ENCODE results near the gene POLR3E. TPM values are rescaled to one million over a fixed set of nuclear protein-coding genes. Genes with fewer than 3 reads are reported as not detected.

Gene POLR3E
- total RNA-seq, 2 donors from 2014 or later = 28.6 to 33.0 TPM

DNA sequence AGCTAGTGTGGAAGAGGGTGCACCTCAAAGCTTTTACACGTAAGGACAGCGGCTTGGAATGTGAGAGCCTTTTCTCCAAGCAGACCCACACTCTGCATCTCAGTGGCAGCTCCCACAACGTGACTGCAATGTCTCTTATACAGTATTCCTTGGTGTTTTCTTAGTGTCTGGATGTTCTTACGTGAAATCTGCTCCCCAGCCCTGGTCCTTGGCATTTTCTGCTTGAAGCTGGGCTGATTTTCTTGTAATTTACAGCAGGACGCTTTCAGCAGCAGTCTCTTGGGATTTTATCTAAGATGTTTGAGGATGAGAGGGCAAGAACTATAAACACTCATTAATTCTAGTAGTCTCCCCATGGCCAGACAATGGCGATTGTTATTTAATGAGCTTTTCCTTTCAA, 12.1 kb upstream of the POLR3E start:
- intact Hi-C loops (cut with DNase I) = no loop called here
- no peak for DNase-seq (ENCODE audit: low spot score)

DNA sequence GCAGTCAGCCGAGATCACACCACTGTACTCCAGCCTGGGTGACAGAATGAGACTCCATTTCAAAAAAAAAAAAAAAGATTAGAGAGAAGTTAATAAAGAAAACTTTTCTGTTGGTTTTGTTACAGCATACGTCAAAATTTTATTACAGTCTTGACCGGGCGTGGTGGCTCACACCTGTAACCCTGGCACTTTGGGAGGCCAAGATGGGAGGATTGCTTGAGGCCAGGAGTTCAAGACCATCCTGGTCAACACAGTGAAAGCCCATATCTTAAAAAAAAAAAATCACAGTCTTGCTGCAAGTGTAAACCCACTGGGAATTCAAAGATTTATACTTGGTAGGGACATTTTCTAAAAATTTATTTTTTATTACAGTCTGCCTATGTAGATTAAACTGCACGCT, 6.2 kb upstream of the POLR3E start:
- intact Hi-C loops (cut with DNase I) = loop anchor here (5.0 to 10.0 kb wide), 2 partner anchors 84 to 296 kb away; partner anchors contain the start of gene EEF2K (in 1 of the 2)

DNA sequence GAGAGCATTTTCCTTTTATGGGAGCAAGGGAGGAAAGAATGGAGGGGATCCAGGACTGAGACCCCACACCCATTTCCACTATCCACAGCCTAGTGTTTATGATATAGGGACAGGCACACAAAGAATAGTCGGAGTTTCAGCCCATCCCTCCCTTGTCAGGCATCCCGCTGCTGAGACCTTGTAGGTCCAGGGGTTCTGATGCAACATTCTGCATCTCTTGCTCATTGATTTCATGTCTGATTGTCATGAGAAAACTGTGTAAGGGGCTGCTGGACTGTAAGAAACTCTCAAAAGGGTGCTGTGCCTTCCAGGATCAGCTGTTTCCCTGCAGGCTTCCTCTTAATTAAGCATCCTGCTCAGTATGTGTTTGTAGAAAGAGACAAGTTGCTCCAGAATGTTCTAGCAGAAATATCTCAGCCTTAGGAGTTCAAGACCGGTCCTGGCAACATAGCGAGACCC, 5.3 kb upstream of the POLR3E start:
- intact Hi-C loops (cut with DNase I) = loop anchor here (5.0 to 10.0 kb wide), 2 partner anchors 85 to 297 kb away; partner anchors contain the start of gene EEF2K (in 1 of the 2)
- no peak for DNase-seq (ENCODE audit: low spot score)

More for the DNA sequence above, 6.2 kb upstream of the POLR3E start:
- DNase-seq (ENCODE audit: low spot score) = no peak

DNA sequence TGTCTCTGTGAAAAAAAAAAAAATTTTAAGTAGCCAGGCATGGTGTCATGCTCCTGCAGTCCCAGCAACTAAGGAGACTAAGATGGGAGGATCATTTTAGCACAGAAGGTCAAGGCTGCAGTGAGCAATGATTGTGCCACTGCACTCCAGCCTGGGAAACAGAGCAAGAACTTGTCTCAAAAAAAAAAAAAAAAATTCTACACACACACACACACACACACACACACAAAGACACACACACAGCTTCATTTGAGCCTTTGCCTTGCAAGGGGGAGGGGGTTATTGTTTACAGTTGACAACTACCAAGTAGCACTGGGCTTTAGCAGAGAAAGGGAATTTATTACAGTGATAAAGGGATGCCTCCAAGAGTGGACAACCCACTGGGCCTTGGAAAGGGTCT, 4.9 kb upstream of the POLR3E start:
- no peak for DNase-seq (ENCODE audit: low spot score)
- intact Hi-C loops (cut with DNase I) = loop anchor here (5.0 to 10.0 kb wide), 2 partner anchors 85 to 298 kb away; partner anchors contain the start of gene EEF2K (in 1 of the 2)

DNA sequence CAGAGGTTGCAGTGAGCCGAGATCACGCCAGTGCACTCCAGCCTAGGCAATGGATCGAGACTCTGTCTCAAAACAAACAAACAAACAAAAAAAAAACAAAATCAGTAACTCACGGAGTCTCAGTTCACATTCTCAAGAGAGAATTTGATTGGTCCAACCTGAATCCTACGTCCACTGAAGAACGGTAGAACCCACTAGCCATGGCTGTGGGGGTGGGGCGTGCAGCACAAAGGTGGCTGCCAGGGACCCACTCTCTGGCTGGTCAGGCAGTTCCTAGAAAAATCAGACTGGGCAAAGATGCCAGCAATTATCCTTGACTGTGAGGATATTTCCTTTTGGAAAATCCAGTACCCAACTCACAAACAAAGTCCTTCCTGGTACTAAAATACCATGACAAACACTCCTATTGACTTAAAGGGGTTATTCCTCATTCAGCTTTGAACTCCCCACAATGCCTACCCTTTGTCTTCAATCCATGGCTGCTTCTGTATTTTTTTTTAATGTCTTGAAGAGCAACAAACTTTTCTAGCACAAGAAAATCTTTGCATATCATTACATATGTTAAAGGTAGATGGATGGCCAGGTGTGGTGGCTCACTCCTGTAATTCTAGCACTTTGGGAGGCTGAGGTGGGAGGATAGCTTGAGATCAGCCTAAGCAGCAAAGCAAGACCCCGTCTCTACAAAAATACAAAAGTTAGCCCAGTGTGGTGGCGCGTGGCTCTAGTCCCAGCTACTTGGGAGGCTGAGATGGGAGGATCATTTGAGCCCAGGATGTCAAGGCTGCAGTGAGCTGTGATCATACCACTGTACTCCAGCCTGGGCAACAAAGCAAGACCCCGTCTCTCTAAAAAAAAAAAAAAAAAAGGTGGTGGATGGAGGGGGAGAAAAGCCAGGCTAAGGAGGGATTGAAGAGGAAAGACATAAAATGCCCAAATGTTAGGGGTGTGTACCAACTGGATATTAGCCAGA, 3.8 kb upstream of the POLR3E start:
- intact Hi-C loops (cut with DNase I) = loop anchor here (5.0 to 10.0 kb wide), 2 partner anchors 86 to 299 kb away; partner anchors contain the start of gene EEF2K (in 1 of the 2)
- DNase-seq (ENCODE audit: low spot score) = no peak

DNA sequence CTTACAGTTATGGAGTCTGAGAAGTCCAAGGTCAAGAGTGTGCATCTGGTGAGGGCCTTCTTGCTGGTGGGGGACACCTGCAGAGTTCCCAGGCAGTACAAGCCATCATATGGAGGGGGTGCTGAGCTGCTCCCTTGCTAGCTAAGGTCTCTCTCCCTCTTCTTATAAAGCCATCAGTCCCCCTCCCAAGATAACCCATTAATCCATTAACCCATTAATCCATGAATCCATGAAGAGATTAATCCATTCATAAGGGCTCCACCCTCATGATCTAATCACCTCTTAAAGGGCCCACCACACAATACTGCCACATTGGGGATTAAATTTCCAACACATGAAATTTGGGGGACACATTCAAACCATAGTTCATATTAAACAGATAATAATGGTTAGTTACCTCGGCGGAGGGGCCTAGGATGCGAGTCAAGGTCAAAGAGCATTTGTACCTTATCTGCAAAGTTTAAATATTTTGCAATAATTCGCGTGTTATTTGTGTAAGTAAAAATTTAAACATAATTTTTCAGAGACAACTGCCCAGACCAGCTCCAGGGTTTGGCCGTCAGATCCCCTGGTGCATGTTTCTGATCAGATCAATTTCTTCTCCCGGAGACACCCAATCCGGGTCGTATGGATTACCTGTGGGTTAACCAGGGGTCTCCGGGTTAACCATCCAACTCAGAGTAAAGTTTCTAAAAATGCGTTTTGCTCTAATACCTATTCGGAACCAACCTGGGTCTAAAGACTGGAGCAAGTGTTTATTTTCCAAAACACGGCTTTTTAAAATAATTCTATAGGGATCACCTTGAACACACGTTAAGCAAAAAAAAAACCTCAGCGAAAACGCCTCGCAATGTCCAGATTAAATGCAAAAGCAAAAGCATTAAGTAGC, 740 bp upstream of the POLR3E start:
- intact Hi-C loops (cut with DNase I) = loop anchor here in 1 of 2 donors (2.0 to 10.0 kb wide), 2 partner anchors 98 to 302 kb away; no protein-coding TSS in a partner anchor
- DNase-seq (ENCODE audit: low spot score) = no peak

DNA sequence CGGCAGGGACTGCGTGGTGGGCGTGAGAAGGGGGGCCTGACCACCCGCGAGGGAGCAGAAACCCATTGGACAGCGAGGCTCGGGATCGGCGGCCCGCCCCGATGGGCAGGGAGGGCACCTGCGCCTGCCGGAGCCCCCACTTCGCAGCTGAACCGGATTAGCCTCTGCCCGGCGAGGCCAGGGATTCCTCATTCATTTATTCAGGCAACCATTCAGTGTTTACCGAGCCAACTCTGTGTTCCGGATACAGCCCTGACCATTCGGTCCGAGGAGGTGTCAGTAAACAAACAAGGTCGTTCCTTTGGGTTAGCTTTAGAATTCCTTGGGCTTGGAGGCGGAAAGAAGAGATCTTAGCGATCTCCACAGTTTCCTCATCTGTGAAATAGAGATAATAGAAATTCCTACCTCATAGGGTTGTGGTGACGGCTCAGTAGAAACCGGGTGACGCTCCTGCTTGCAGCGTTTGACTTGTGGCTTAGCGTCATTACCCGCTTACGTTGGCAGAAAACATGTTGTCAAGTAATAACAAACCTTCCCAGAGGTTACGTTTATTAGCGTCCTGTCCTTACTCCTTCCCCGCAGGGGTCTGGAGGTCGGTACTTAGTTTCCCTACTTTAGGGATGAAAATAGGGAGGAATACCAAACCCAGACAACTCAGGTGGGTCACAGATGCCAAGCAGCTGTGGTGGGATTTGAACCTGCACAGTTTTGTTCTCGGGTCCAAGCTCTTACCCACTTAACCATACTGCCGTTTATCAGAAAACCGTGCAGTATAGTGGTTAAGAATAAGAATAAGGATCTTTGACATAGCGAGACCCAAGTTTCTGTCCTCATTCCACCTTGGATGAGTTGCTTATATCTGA, 893 bp downstream of the POLR3E start:
- no peak for DNase-seq (ENCODE audit: low spot score)
- intact Hi-C loops (cut with DNase I) = loop anchor here in 1 of 2 donors (2.0 to 10.0 kb wide), 2 partner anchors 99 to 303 kb away; no protein-coding TSS in a partner anchor

DNA sequence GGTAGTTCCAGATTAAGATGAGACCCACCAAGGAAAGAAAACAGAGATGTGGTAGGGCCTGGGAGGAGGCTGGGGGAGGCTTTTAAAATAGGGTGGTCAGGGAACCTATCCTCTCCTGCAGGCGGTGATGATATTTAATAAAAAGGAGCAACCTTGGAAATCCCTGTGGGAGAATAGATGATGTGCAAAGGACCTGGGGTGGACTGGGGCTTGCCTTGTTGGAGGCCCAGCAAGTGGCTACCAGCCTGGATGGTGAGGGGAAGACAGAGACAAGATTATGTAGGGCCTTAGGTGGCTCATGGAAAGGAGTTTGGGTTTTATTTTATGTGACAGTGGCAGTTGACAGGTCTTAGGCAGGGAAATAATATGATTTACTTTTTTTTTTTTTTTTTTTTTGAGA, 1.8 kb downstream of the POLR3E start:
- intact Hi-C loops (cut with DNase I) = loop anchor here in 1 of 2 donors (10.0 kb wide), 1 partner anchor 304 kb away; no protein-coding TSS in a partner anchor
- no peak for DNase-seq (ENCODE audit: low spot score)

DNA sequence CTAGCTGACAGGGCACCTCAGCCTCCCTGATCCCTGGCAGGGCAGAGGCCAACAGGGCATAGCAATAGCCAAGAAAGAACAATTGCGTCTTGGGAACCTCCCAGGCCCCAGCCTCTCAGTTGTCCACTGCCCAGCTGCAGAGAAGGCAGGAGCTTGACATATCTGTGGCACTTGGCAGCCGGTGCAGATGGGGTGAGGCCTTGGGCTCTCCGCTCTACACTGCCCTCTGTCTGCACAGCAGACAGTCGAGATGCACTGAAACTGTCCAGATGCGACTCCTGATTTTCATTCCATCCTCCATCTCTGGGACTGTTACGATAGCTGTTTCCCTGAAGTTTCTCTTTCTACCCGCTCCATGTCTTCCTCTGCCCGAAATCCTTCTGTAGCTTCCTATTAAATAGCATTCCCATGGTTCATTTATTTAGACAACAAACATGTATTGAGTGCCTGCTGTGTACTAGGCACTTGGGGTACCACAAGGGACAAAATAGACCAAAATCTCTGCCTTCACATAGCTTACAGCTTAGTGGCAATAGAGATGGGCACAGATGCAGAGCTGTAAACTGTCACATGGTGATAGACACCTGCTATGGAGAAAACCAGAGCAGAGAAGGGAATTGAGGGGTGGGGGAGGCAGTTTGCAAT, 3.3 kb downstream of the POLR3E start:
- intact Hi-C loops (cut with DNase I) = loop anchor here in 1 of 2 donors (2.0 kb wide), 1 partner anchor 48 kb away; no protein-coding TSS in a partner anchor
- DNase-seq (ENCODE audit: low spot score) = peak; percentile 86

DNA sequence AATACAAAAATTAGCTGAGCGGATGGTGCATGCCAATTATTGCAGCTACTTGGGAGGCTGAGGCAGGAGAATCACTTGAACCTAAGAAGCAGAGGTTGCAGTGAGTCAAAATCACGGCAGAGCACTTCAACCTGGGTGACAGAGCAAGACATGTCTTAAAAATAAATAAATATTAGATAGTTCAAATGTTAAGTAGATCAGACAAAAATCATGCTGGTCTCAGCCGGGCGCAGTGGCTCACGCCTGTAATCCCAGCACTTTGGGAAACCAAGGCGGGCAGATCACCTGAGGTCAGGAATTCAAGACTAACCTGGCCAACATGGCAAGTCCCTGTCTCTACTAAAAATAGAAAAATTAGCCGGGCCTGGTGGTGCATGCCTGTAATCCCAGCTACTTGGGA, 4.2 kb downstream of the POLR3E start:
- peak; percentile 74 for DNase-seq (ENCODE audit: low spot score)
- intact Hi-C loops (cut with DNase I) = loop anchor here in 1 of 2 donors (2.0 kb wide), 1 partner anchor 47 kb away; no protein-coding TSS in a partner anchor

DNA sequence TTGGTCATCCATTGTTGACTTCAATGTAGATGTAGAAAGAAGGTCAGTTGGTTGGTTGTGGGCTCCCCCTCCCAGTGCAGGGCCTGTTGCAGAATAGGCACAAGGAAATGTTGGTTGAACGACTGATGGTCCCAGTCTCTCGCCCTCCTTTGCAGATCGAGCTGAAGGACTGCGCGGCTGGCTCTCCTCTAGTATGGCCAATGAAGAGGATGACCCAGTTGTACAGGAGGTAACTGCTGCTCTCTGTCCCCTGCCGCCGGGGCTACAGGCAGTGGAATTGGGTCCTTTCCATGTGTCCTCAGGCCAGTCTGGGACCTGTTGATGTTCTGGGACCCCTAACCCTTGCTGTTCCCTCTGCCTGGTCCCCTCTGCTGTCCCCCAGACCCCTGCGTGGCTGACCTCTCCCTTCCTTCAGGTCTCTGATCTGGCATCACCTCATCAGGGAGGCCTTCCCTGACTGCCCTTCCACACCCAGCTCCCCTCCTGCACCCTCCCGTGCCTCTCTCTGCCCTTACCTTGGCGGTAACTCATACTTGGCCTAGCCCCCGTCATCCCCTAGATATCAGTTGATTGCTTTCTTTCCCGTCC, 5.7 kb downstream of the POLR3E start:
- DNase-seq (ENCODE audit: low spot score) = peak; percentile 59
- intact Hi-C loops (cut with DNase I) = no loop called here

DNA sequence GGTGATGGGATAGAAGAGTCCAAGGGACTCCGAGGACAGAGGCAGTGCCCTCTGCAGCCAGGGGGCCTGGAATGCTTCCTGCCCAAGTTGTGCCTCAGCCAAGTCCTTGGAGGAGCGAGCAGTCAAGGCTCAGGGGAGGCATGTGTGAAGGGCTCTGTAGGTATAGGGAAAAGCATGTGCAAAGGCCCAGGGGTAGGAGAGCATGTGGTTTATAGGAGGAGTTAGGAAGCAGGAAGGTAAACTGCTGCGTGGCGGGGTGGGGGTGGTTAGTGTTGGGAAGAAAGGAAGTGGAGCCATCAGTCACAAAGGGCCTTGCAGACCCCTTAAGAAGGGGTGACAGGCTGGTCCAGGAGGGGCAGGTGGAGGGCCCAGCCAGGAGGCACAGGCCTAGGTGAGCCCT, 7.2 kb downstream of the POLR3E start:
- intact Hi-C loops (cut with DNase I) = no loop called here
- DNase-seq (ENCODE audit: low spot score) = peak; percentile 40

DNA sequence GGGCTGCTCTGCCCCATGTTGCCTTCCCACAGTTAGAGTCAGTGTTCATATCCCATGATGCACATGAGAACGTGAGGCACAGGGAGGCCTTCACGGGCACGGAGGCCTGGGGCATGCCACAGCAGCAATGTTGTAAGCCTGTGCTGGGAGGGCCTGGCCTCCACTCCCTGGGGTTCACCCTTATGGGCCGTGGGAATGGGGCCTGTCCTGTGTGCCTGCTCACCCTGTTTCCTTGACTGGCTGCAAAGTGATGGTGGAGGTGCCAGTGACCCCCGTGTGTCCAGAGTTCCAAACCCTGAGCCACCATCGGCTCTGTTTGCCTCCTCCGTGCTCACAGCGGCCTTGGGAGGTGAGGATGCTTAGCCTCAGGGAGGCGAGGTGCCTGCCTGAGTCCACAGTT, 9.6 kb downstream of the POLR3E start:
- no peak for DNase-seq (ENCODE audit: low spot score)
- intact Hi-C loops (cut with DNase I) = no loop called here

DNA sequence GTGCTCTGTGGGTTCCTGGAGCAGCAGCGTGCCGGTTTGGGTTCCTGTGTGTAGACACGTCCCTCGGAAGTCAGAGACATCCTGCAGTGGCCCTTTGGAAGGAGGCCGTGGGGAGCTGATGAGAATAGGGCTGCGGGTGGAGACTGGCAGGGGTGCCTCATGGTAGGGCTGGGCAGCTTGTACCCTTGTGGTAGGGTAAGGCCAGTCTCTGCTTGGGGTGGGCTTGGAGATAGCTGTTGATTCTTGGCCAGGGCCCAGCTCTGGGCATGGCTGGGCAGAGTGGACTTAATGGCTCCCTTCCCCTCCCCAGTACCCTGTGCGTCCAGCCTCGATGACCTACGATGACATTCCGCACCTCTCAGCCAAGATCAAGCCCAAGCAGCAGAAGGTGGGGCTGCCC, 10.6 kb downstream of the POLR3E start:
- no peak for DNase-seq (ENCODE audit: low spot score)
- intact Hi-C loops (cut with DNase I) = no loop called here

DNA sequence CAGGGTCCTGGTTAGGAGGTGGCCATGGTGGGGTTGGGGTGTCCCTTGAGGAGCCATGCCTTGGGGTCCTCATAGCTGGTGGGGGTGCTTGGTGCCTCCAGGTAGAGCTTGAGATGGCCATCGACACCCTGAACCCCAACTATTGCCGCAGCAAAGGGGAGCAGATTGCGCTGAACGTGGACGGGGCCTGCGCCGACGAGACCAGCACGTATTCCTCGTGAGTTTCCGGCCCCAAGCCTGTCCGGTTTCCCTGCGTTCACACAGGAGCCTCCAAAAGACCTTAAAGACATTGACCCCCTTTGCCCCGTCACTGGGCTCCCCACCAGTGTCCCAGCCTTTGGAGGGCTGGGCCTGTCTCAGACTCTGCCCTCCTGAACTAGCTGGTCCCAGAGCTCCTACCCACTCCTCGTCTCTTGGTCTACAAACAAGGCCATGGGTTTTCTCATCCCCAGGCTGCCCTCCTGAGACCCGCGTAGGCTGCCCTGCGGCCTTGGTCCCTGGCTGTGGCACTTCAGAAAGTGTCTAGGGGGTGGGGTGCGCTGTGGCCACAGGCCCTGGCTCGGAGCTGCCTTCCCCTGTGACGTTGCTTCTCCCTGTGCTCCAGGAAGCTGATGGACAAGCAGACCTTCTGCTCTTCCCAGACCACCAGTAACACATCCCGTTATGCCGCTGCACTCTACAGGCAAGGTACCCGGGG, 11.8 kb downstream of the POLR3E start:
- intact Hi-C loops (cut with DNase I) = no loop called here
- DNase-seq (ENCODE audit: low spot score) = no peak

DNA sequence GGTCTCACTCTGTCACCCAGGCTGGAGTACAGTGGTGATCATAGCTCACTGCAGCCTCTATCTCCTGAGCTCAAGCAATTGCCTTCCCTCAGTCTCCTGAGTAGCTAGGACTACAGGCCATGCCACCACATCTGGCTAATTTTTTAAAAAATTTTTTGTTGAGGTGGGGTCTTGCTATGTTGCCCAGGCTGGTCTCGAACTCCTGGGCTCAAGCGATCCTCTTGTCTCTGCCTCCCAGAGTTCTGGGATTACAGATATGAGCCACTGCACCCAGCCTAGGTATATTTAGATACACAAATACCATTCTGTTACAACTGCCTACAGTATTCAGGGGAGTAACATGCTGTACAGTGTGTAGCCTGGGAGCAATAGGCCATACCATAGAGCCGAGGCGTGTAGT, 14.3 kb downstream of the POLR3E start:
- no peak for DNase-seq (ENCODE audit: low spot score)
- intact Hi-C loops (cut with DNase I) = no loop called here

Data from posterior vena cava (tissue), 2 donors.